CD8-positive, alpha-beta memory T cell (primary cell): ENCODE data around the gene VAMP4. TPM values are rescaled to one million over a fixed set of nuclear protein-coding genes. Genes with fewer than 3 reads are reported as not detected.
A peak's percentile ranks its signal among the peaks of the same experiment; 100 is the strongest.
"Not testable (repeated sequence)": the region's sequence is repeated elsewhere in the genome, so short reads cannot be mapped to it uniquely, and the experiment has no call there.

ENCODE experiments used
- CTCF ChIA-PET: fragments of 350-600 bp; sonication (Branson Sonifier 250); formaldehyde crosslinking; loops from one replicate; lab custom pipeline; 2021; ENCODE audit warnings: antibody characterized with exemption; lab: Charles Lee
- POLR2A ChIA-PET: fragments of 350-600 bp; sonication (Branson Sonifier 250); formaldehyde crosslinking; loops from one replicate; lab custom pipeline; 2021; ENCODE audit warnings: antibody characterized with exemption; lab: Charles Lee
- DNase-seq, 5 donors: peaks; one replicate each; pipeline versions ENCODE4 v3.0.0 to v3.0.0-alpha.2; 2020 to 2022; ENCODE audit warnings: mixed read lengths in 1 of 5
- H3K27ac ChIP-seq: one replicate; pipeline ENCODE4 v1.7.0; 2013; ENCODE audit warnings: low read depth, mild to moderate bottlenecking, low read length, moderate library complexity
- H3K27me3 ChIP-seq: 2 replicates; pipeline ENCODE4 v1.7.0; 2013; ENCODE audit warnings: low read length, mild to moderate bottlenecking; ENCODE audit not compliant: insufficient read depth, poor library complexity, severe bottlenecking
- H3K36me3 ChIP-seq: 2 replicates; pipeline ENCODE4 v1.7.0; 2013; ENCODE audit warnings: mild to moderate bottlenecking, low read length, moderate library complexity; ENCODE audit not compliant: insufficient read depth
- H3K4me1 ChIP-seq: 2 replicates; pipeline ENCODE4 v1.7.0; 2013; ENCODE audit warnings: mild to moderate bottlenecking, low read length, moderate library complexity; ENCODE audit not compliant: insufficient read depth
- H3K4me3 ChIP-seq: 2 replicates; pipeline ENCODE4 v1.7.0; 2013; ENCODE audit warnings: mild to moderate bottlenecking, low read length
- H3K9me3 ChIP-seq: 2 replicates; pipeline ENCODE4 v1.7.0; 2013; ENCODE audit warnings: mild to moderate bottlenecking, low read length
- H3K27ac Mint-ChIP-seq, 8 donors: one replicate each; pipeline ENCODE4 v1.8.0; 2020 to 2021; ENCODE audit warnings: mixed read lengths in 8 of 8, mild to moderate bottlenecking in 6 of 8, inconsistent platforms in 3 of 8, moderate library complexity in 3 of 8
- H3K27me3 Mint-ChIP-seq, 2 donors: one replicate each; pipeline ENCODE4 v1.8.0; 2020 to 2021; ENCODE audit warnings: mixed read lengths in 2 of 2, mild to moderate bottlenecking in 1 of 2, moderate library complexity in 1 of 2
- H3K36me3 Mint-ChIP-seq, 3 donors: one replicate each; pipeline ENCODE4 v1.8.0; 2020 to 2021; ENCODE audit warnings: mixed read lengths in 3 of 3, inconsistent platforms in 1 of 3, mild to moderate bottlenecking in 1 of 3
- H3K4me1 Mint-ChIP-seq, 3 donors: one replicate each; pipeline ENCODE4 v1.8.0; 2020 to 2021; ENCODE audit warnings: mixed read lengths in 3 of 3, inconsistent platforms in 1 of 3, mild to moderate bottlenecking in 1 of 3
- H3K4me3 Mint-ChIP-seq, 7 donors: one replicate each; pipeline ENCODE4 v1.8.0; 2020 to 2021; ENCODE audit warnings: mixed read lengths in 7 of 7, mild to moderate bottlenecking in 6 of 7, moderate library complexity in 4 of 7, inconsistent platforms in 2 of 7
- H3K9me3 Mint-ChIP-seq, 5 donors: one replicate each; pipeline ENCODE4 v1.8.0; 2020 to 2022; ENCODE audit warnings: mixed read lengths in 5 of 5, mild to moderate bottlenecking in 3 of 5, moderate library complexity in 2 of 5, inconsistent platforms in 1 of 5
- polyA plus RNA-seq: library from polyadenylated mRNA; unstranded; fragments of 300-500 nt; fragmentation: Illumina TruSeq; gene quantifications from one replicate; pipeline ENCODE4 v1.2.3, GENCODE V29; 2021
- total RNA-seq, 2 experiments: library from RNA; stranded (reverse); gene quantifications; one replicate each; pipeline ENCODE4 v1.2.3, GENCODE V29; 2021

The VAMP4 gene
- total and polyA plus RNA-seq, 3 experiments from 2014 or later = 7.3 to 22.2 (median 7.7) TPM

DNA sequence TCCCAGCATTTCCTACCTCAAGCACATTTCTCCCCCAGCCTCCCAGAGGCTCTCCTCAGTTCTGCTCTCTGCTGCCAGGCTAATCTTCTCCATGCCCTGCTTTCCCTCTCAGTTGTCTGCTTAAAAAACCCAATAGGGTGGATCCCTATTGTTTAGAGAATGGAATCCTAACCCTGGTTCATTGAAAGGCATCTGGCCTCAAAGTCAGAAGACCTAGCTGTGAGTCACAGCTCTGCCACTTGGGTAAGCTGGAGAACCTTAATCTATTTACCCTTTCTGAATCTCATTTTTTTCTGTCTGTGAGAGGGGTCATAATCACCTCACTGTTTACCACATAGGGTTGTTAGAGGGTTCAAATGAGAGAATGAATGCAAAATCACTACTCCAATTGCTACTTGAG, 76.9 kb downstream of the VAMP4 start:
- no peaks in the 10 kb centered on the region for H3K9me3 ChIP-seq
- H3K27ac ChIP-seq = no peak overlapping the region
- Mint-ChIP-seq H3K27ac (no peak overlapping the region), H3K27me3 (peaks cover 7 to 10% of the 10 kb centered on the region in 2 donors), H3K4me3 (no peak overlapping the region), H3K36me3 (no peaks in the 10 kb centered on the region), H3K4me1 (no peaks in the 10 kb centered on the region), H3K9me3 (no peaks in the 10 kb centered on the region)
- H3K27me3 ChIP-seq = no peaks in the 10 kb centered on the region
- POLR2A ChIA-PET = no interaction called here
- H3K36me3 ChIP-seq = no peaks in the 10 kb centered on the region
- DNase-seq = no peak
- CTCF ChIA-PET = no interaction called here
- H3K4me1 ChIP-seq = no peaks in the 10 kb centered on the region
- no peak overlapping the region for H3K4me3 ChIP-seq

DNA sequence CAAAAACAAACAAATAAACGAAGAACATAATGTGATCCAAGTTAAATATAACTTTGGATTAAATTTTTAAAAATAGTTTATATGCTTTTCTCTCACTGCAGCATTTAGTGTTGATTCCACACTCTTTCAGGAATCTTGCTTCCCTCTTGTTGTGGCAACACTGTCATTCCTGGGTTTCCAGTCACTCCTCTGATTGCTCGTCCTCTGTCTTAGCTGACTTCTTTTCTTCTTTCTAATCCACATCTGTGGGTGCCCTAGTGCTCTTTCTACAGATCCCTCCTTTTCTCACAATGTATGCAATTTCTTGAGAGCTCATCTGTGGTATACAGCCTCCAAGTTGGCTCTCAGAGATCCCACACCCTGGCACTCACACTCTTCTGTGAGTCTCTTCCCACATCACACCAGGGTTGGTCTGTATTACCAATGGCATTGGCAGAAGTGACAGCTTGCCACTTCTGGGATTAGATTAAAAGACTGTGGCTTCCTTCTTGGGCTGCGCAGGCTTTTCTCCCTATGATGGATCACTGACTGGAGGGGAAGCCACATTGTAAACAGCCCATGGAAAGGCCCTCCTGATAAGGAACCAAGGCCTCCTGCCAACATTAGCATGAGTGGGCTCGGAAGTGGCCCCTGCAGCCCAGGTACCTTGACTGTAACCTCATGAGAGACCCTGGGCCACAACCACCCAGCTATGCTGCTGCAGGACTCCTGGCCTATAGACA, 77.8 kb downstream of the VAMP4 start:
- Histone ChIP-seq H3K9me3 (no peaks in the 10 kb centered on the region), H3K4me1 (no peaks in the 10 kb centered on the region), H3K27ac (no peak overlapping the region), H3K4me3 (no peak overlapping the region), H3K36me3 (no peaks in the 10 kb centered on the region), H3K27me3 (no peaks in the 10 kb centered on the region)
- Mint-ChIP-seq H3K36me3 (no peaks in the 10 kb centered on the region), H3K9me3 (no peaks in the 10 kb centered on the region), H3K4me3 (no peak overlapping the region), H3K4me1 (no peaks in the 10 kb centered on the region), H3K27ac (no peak overlapping the region), H3K27me3 (peaks cover 7 to 9% of the 10 kb centered on the region in 2 donors)
- no peak for DNase-seq
- POLR2A ChIA-PET = no interaction called here
- CTCF ChIA-PET = no interaction called here

DNA sequence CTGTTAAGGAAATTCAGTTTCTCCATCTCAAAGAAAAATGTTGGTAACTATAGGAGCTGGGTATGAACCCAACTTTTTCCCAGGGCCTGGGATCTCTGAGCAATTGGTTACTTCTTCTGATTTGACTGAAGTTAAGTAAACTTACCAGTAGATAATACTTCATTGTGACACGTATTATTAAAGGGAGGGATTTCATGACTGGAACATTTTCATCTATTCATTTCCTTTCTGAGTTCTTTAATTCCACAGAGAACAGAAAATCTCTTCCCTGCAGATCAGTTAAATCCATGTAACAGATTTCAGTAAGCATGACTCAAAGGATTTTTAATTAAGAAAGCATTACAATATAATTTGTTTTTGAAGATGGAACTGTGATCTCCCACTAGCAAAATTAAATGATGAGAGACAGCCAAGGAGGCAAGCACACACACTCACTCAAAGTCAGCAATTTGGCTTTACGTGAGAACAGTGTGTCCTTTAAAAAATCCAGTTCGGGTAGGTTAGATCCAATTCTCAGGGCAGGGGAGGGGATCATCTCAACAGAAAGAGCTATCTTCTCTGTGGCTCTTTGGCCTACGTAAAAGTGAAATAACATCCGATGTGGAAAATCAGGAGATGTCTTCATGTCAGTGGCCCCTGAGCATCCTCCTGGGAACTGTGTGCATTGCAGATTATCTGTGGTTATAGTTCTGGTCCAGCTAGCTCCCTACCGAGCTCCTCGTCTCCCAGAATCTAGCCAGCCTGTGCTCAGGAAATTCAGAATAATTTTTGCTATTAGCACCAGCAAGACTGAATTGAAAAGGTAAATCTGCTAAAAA, 78.6 kb downstream of the VAMP4 start:
- DNase-seq = no peak
- CTCF ChIA-PET = no interaction called here
- POLR2A ChIA-PET = no interaction called here
- Mint-ChIP-seq H3K4me3 (no peak overlapping the region), H3K9me3 (no peaks in the 10 kb centered on the region), H3K36me3 (no peaks in the 10 kb centered on the region), H3K27ac (no peak overlapping the region), H3K27me3 (peaks cover 3 to 9% of the 10 kb centered on the region in 2 donors), H3K4me1 (no peaks in the 10 kb centered on the region)
- H3K27ac ChIP-seq = no peak overlapping the region
- no peaks in the 10 kb centered on the region for H3K36me3 ChIP-seq
- no peaks in the 10 kb centered on the region for H3K4me1 ChIP-seq
- no peaks in the 10 kb centered on the region for H3K27me3 ChIP-seq
- H3K9me3 ChIP-seq = no peaks in the 10 kb centered on the region
- no peak overlapping the region for H3K4me3 ChIP-seq

DNA sequence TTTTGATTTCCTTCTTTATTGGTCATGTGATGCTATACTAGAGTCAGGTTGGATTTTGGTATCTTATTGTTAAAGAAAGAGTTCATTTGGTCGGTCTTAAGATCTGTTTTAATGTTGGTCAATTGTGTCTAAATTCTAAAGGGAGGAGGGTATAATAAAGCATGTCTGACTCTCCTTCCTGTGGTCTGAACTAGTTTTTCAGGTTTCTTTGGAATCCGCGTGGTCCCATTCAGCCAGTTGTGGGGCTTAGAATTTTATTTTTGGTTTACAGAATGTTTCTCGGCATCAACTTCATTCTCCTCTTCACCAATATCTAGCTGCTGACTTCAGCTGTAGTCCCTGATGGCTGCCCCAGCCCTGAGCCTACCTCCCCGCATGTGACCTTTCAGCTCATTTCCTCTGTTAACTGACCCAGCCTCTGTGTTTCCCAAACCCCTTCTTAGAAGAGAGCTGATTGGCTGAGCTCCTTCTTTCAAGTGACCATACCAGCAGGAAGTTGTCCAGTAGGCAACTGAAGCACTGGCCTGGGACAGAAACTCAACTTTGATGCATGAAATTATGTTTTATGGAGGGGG, 80.7 kb downstream of the VAMP4 start:
- DNase-seq = no peak
- CTCF ChIA-PET = interaction anchor here (1.5 kb wide), 1 partner anchor 16 kb away, joined by 5 read pairs; no protein-coding TSS in a partner anchor
- no peaks in the 10 kb centered on the region for H3K9me3 Mint-ChIP-seq
- H3K4me1 Mint-ChIP-seq = no peaks in the 10 kb centered on the region
- no peak overlapping the region for H3K27ac ChIP-seq
- no peaks in the 10 kb centered on the region for H3K9me3 ChIP-seq
- no peaks in the 10 kb centered on the region for H3K36me3 Mint-ChIP-seq
- POLR2A ChIA-PET = interaction anchor here (0.5 kb wide), 1 partner anchor 482 kb away, joined by 4 read pairs; no protein-coding TSS in a partner anchor
- H3K27me3 Mint-ChIP-seq = peaks cover 4 to 13% of the 10 kb centered on the region in 2 donors
- no peak overlapping the region for H3K4me3 ChIP-seq
- no peaks in the 10 kb centered on the region for H3K4me1 ChIP-seq
- peak overlapping the region in 1 of 8 donors; percentile 21 for H3K27ac Mint-ChIP-seq
- H3K36me3 ChIP-seq = no peaks in the 10 kb centered on the region
- H3K4me3 Mint-ChIP-seq = no peak overlapping the region
- H3K27me3 ChIP-seq = no peaks in the 10 kb centered on the region

DNA sequence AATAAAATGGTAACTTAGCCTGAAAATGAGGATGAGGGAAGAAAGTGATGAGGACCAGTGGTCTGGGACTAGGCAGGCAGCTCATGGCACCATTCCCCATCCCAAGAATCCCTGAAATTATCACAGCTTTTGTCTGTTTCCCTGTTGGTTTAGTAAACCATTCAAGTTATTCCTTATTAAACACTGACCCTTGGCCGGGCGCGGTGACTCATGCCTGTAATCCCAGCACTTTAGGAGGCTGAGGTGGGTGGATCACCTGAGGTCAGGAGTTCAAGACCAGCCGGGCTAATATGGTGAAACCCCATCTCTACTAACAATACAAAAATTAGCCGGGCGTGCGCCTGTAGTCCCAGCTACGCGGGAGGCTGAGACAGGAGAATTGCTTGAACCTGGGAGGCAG, 85.7 kb downstream of the VAMP4 start:
- H3K4me1 ChIP-seq, H3K9me3 ChIP-seq, H3K4me3 ChIP-seq, H3K36me3 ChIP-seq, H3K27ac ChIP-seq, H3K36me3 Mint-ChIP-seq, H3K9me3 Mint-ChIP-seq, DNase-seq, H3K27me3 ChIP-seq: not testable (repeated sequence)
- POLR2A ChIA-PET = interaction anchor here (1.0 kb wide), 1 partner anchor 125 kb away, joined by 3 read pairs; no protein-coding TSS in a partner anchor
- H3K4me3 Mint-ChIP-seq = peak overlapping the region in 1 of 7 donors; percentile 63
- H3K27ac Mint-ChIP-seq = peak overlapping the region in 1 of 8 donors; percentile 38
- H3K27me3 Mint-ChIP-seq = peaks cover 13 to 53% of the 10 kb centered on the region in 2 donors
- H3K4me1 Mint-ChIP-seq = peaks cover 7 to 10% (median 10%) of the 10 kb centered on the region in 3 donors
- CTCF ChIA-PET = interaction anchor here (1.4 to 2.7 kb wide), 4 partner anchors 11 to 330 kb away, joined by 3 to 16 read pairs (median 4); no protein-coding TSS in a partner anchor

DNA sequence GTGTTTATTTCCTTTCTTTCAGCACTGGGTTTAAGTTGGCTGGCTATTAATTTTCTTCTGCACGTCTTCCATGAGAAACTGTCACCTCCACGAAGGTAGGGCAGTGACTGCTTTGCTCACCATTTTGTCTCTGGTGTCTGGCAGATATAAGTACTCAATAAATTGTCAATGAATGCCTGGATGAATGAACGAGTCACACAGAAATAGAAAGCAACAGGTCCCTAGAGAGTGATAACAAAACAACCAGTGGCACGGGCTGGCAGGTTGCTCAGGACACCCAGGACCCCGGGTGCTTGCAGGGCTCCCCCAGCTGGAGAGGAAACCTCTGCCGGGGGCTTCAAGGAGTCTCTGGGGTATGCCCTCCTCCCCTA, 86.1 kb downstream of the VAMP4 start:
- POLR2A ChIA-PET = interaction anchor here (1.0 kb wide), 1 partner anchor 125 kb away, joined by 3 read pairs; no protein-coding TSS in a partner anchor
- DNase-seq = no peak
- Mint-ChIP-seq H3K36me3 (no peaks in the 10 kb centered on the region), H3K4me3 (peak overlapping the region in 4 of 7 donors; percentile 26 to 71 (median 42)), H3K27ac (peak overlapping the region in 1 of 8 donors; percentile 38), H3K27me3 (peaks cover 15 to 58% of the 10 kb centered on the region in 2 donors), H3K4me1 (peaks cover 7 to 10% (median 10%) of the 10 kb centered on the region in 3 donors), H3K9me3 (no peaks in the 10 kb centered on the region)
- CTCF ChIA-PET = interaction anchor here (1.0 to 2.7 kb wide), 5 partner anchors 10 to 331 kb away, joined by 3 to 16 read pairs (median 4); no protein-coding TSS in a partner anchor
- no peaks in the 10 kb centered on the region for H3K9me3 ChIP-seq
- H3K4me3 ChIP-seq = no peak overlapping the region
- no peaks in the 10 kb centered on the region for H3K36me3 ChIP-seq
- H3K27me3 ChIP-seq = peaks cover 10% of the 10 kb centered on the region
- H3K27ac ChIP-seq = no peak overlapping the region
- peaks cover 6% of the 10 kb centered on the region for H3K4me1 ChIP-seq

DNA sequence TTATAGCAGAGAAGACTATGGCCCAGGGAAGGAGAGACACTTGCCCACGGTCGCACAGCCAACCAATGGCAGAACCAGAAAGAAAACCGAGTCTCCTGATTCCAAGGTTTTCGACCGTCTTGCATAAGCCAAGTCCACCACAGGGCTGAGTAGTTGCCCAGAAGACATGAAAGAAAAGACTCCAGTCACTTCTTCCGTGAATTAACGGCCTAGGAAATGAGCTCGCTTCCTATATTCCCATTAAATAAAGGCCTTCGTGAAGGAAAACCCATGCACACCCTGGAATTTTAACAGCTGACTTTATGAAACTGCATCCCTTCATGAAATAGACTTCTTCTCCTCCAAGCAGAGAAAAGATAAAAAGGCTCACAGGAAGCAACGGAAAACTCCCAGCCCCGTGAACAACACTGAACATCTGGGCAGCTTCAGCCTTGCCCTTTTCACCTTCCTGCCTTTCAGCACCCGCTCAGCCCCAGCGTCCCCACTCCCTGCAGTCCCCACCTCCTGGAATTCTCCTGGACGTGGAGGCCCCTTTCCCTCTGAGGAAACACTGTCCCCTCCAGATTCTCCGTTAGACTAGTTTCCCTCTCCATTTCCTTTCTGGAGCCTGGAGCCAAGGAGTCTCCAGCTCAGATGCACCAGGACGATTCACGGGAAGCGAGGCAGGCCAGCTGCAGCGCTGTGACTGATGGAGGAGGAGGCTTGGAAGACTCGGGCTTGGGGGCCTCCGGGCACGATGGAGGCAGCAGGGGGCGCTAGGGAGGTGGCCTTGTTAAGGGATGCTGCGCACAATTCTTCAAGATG, 86.7 kb downstream of the VAMP4 start:
- H3K27ac Mint-ChIP-seq = no peak overlapping the region
- no peaks in the 10 kb centered on the region for H3K36me3 Mint-ChIP-seq
- peak overlapping the region in 6 of 7 donors; percentile 26 to 71 (median 54) for H3K4me3 Mint-ChIP-seq
- peak; percentile 26 to 70 (median 45) for DNase-seq
- H3K27ac ChIP-seq = no peak overlapping the region
- H3K9me3 Mint-ChIP-seq = no peaks in the 10 kb centered on the region
- H3K9me3 ChIP-seq = no peaks in the 10 kb centered on the region
- H3K27me3 ChIP-seq = peaks cover 10% of the 10 kb centered on the region
- H3K4me1 Mint-ChIP-seq = peaks cover 7 to 10% (median 10%) of the 10 kb centered on the region in 3 donors
- POLR2A ChIA-PET = interaction anchor here (1.0 kb wide), 1 partner anchor 126 kb away, joined by 3 read pairs; no protein-coding TSS in a partner anchor
- H3K4me1 ChIP-seq = peaks cover 6% of the 10 kb centered on the region
- peaks cover 16 to 60% of the 10 kb centered on the region in 2 donors for H3K27me3 Mint-ChIP-seq
- CTCF ChIA-PET = interaction anchor here (1.0 to 2.7 kb wide), 7 partner anchors 9 to 342 kb away, joined by 3 to 16 read pairs (median 3); no protein-coding TSS in a partner anchor
- H3K4me3 ChIP-seq = no peak overlapping the region
- no peaks in the 10 kb centered on the region for H3K36me3 ChIP-seq
